H1 (cell line): ENCODE data around the gene TRIM31. TPM values are rescaled to one million over a fixed set of nuclear protein-coding genes. Genes with fewer than 3 reads are reported as not detected.

ENCODE experiments used
- CTCF ChIA-PET: fragments of 300-600 bp; sonication (Branson Sonifier 250); formaldehyde crosslinking; loops from one replicate; lab custom pipeline; 2021; ENCODE audit not compliant: partially characterized antibody; lab: Charles Lee
- POLR2A ChIA-PET: fragments of 300-600 bp; sonication (Branson Sonifier 250); formaldehyde crosslinking; loops from one replicate; lab custom pipeline; 2021; ENCODE audit warnings: inconsistent platforms; ENCODE audit not compliant: partially characterized antibody; lab: Charles Lee
- DNase-seq, 2 experiments: peaks; one replicate each; pipeline versions ENCODE4 v3.0.0 to v3.0.0-alpha.2; 2010 to 2022; ENCODE audit warnings: low spot score in 2 of 2, low read depth in 1 of 2, mixed read lengths in 1 of 2
- FAIRE-seq: peaks from 2 replicates; lab custom pipeline; 2011; peaks lifted over from hg19 to GRCh38; lab: Jason Lieb, UNC
- H2AFZ ChIP-seq: 2 replicates; pipeline ENCODE4 v1.8.1; 2012; ENCODE audit warnings: low read length, inconsistent platforms
- H2AK5ac ChIP-seq: 2 replicates; pipeline ENCODE4 v1.6.1; 2013; ENCODE audit warnings: low read depth, low read length
- H2BK120ac ChIP-seq: replicated peaks from 2 replicates; pipeline ENCODE3; 2013; ENCODE audit warnings: low read depth, low read length, inconsistent platforms
- H2BK12ac ChIP-seq: 2 replicates; pipeline ENCODE4 v1.6.1; 2013; ENCODE audit warnings: low read depth, low read length
- H2BK15ac ChIP-seq: 2 replicates; pipeline ENCODE4 v1.6.1; 2013; ENCODE audit warnings: low read length
- H2BK20ac ChIP-seq: 2 replicates; pipeline ENCODE4 v1.6.1; 2013; ENCODE audit warnings: low read length
- H2BK5ac ChIP-seq: 2 replicates; pipeline ENCODE4 v1.6.1; 2013; ENCODE audit warnings: low read depth, low read length
- H3K14ac ChIP-seq: 2 replicates; pipeline ENCODE4 v1.6.1; 2013; ENCODE audit warnings: inconsistent platforms; ENCODE audit not compliant: insufficient read length
- H3K18ac ChIP-seq: 2 replicates; pipeline ENCODE4 v1.6.1; 2013; ENCODE audit warnings: low read length; ENCODE audit errors: extremely low read depth
- H3K23ac ChIP-seq: 2 replicates; pipeline ENCODE4 v1.6.1; 2013; ENCODE audit warnings: inconsistent platforms; ENCODE audit not compliant: insufficient read length
- H3K23me2 ChIP-seq: 2 replicates; pipeline ENCODE4 v1.6.1; 2013; ENCODE audit warnings: low read depth, low read length
- H3K27ac ChIP-seq: 2 replicates; pipeline ENCODE4 v1.6.1; 2011; ENCODE audit warnings: low read depth, low read length, inconsistent platforms
- H3K27me3 ChIP-seq, 4 experiments: replicated peaks in 1 of 4; 1 replicate in 1 of 4; 2 replicates in 3 of 4; pipeline versions ENCODE4 v1.6.1 to v1.8.1; 2011 to 2013; ENCODE audit warnings: low read length in 3 of 4, mild to moderate bottlenecking in 3 of 4, inconsistent platforms in 2 of 4, mixed read lengths in 2 of 4, moderate library complexity in 1 of 4; ENCODE audit not compliant: control insufficient read depth in 3 of 4, insufficient read depth in 3 of 4; ENCODE audit errors: extremely low read depth in 1 of 4
- H3K36me3 ChIP-seq, 4 experiments: 2 replicates each; pipeline versions ENCODE4 v1.6.1 to v1.8.1; 2011 to 2013; ENCODE audit warnings: mild to moderate bottlenecking in 4 of 4, low read length in 3 of 4, moderate library complexity in 2 of 4, control low read depth in 1 of 4, inconsistent platforms in 1 of 4; ENCODE audit not compliant: insufficient read depth in 4 of 4, control insufficient read depth in 2 of 4
- H3K4ac ChIP-seq: replicated peaks from 2 replicates; pipeline ENCODE3; 2013; ENCODE audit warnings: low read length, low read depth, mixed read lengths, inconsistent platforms; ENCODE audit not compliant: insufficient read length
- H3K4me1 ChIP-seq, 4 experiments: replicated peaks in 1 of 4; 1 replicate in 1 of 4; 2 replicates in 3 of 4; pipeline versions ENCODE4 v1.6.1 to v1.8.1; 2011 to 2013; ENCODE audit warnings: low read length in 3 of 4, inconsistent platforms in 2 of 4, mixed read lengths in 1 of 4; ENCODE audit not compliant: insufficient read depth in 4 of 4, control insufficient read depth in 3 of 4
- H3K4me2 ChIP-seq, 2 experiments: 2 replicates each; pipeline versions ENCODE4 v1.6.1 to v1.8.1; 2011 to 2013; ENCODE audit warnings: low read depth in 2 of 2, low read length in 2 of 2, control low read depth in 1 of 2, inconsistent platforms in 1 of 2, mild to moderate bottlenecking in 1 of 2; ENCODE audit not compliant: insufficient read depth in 1 of 2
- H3K4me3 ChIP-seq, 4 experiments: fragments of 200-600, 300-600 bp in 1 of 4; sonication (generic), shearing (Covaris generic), sonication (Bioruptor Twin) in 1 of 4; 2 replicates each; pipeline versions ENCODE4 v1.5.1 to v1.8.1; 2011 to 2016; ENCODE audit warnings: low read length in 4 of 4, low read depth in 3 of 4, control low read depth in 2 of 4, inconsistent platforms in 2 of 4, mild to moderate bottlenecking in 2 of 4, mixed read lengths in 1 of 4, moderate library complexity in 1 of 4; ENCODE audit not compliant: insufficient read depth in 2 of 4; ENCODE audit errors: extremely low read depth in 1 of 4
- H3K56ac ChIP-seq: replicated peaks from 2 replicates; pipeline ENCODE3; 2013; ENCODE audit warnings: low read depth, mild to moderate bottlenecking, mixed read lengths, low read length, inconsistent platforms; ENCODE audit not compliant: insufficient read length
- H3K79me1 ChIP-seq: 2 replicates; pipeline ENCODE4 v1.6.1; 2013; ENCODE audit warnings: low read depth, low read length, control low read depth
- H3K79me2 ChIP-seq, 2 experiments: 2 replicates each; pipeline versions ENCODE4 v1.6.1 to v1.8.1; 2012 to 2013; ENCODE audit warnings: low read length in 2 of 2, mild to moderate bottlenecking in 2 of 2, inconsistent platforms in 1 of 2; ENCODE audit not compliant: insufficient read depth in 2 of 2, control insufficient read depth in 1 of 2
- H3K9ac ChIP-seq, 4 experiments: replicated peaks in 1 of 4; 1 replicate in 1 of 4; 2 replicates in 3 of 4; pipeline versions ENCODE4 v1.6.1 to v1.8.1; 2011 to 2013; ENCODE audit warnings: low read depth in 3 of 4, low read length in 3 of 4, control low read depth in 2 of 4, mild to moderate bottlenecking in 2 of 4, moderate library complexity in 2 of 4, inconsistent platforms in 1 of 4; ENCODE audit errors: extremely low read depth in 1 of 4
- H3K9me3 ChIP-seq, 2 experiments: 2 replicates each; pipeline versions ENCODE4 v1.6.1 to v1.8.1; 2012 to 2013; ENCODE audit warnings: mild to moderate bottlenecking in 2 of 2, moderate library complexity in 2 of 2, control low read depth in 1 of 2, inconsistent platforms in 1 of 2, low read depth in 1 of 2, low read length in 1 of 2, mixed read lengths in 1 of 2; ENCODE audit not compliant: insufficient read depth in 2 of 2
- H4K20me1 ChIP-seq, 2 experiments: replicated peaks in 1 of 2; 2 replicates each; pipeline versions ENCODE3 to v1.8.1; 2011 to 2013; ENCODE audit warnings: inconsistent platforms in 2 of 2, low read length in 2 of 2, mild to moderate bottlenecking in 1 of 2; ENCODE audit not compliant: insufficient read depth in 2 of 2, control insufficient read depth in 1 of 2
- H4K5ac ChIP-seq: 2 replicates; pipeline ENCODE4 v1.6.1; 2013; ENCODE audit warnings: low read length, low read depth, mixed read lengths, inconsistent platforms; ENCODE audit not compliant: insufficient read length
- H4K8ac ChIP-seq: 2 replicates; pipeline ENCODE4 v1.8.0; 2013; ENCODE audit warnings: mild to moderate bottlenecking, moderate library complexity, low read length, inconsistent platforms; ENCODE audit not compliant: insufficient read depth; ENCODE audit errors: extremely low read depth
- H4K91ac ChIP-seq: replicated peaks from 2 replicates; pipeline ENCODE3; 2013; ENCODE audit warnings: low read length, mixed read lengths, inconsistent platforms; ENCODE audit not compliant: insufficient read length
- BCL11A ChIP-seq, 2 experiments: IDR thresholded peaks; one replicate each; pipeline ENCODE4 v1.6.1; 2011; ENCODE audit warnings: low read depth in 2 of 2, low read length in 2 of 2, mild to moderate bottlenecking in 2 of 2
- BRCA1 ChIP-seq: IDR thresholded peaks from 2 replicates; pipeline ENCODE4 v1.6.1; 2012; ENCODE audit warnings: low read depth, low read length, improper control_type of control experiment
- GABPA ChIP-seq: IDR thresholded peaks from 2 replicates; pipeline ENCODE4 v1.6.1; 2011; ENCODE audit warnings: mild to moderate bottlenecking, low read length, moderate library complexity, borderline replicate concordance; ENCODE audit not compliant: insufficient read depth
- MAFK ChIP-seq: IDR thresholded peaks from 2 replicates; pipeline ENCODE4 v1.6.1; 2012; ENCODE audit warnings: low read depth, mild to moderate bottlenecking, improper control_type of control experiment, low read length
- POLR2AphosphoS5 ChIP-seq: IDR thresholded peaks from 2 replicates; pipeline ENCODE4 v1.6.1; 2011; ENCODE audit warnings: low read depth, low read length
- POU5F1 ChIP-seq: IDR thresholded peaks from 2 replicates; pipeline ENCODE4 v1.6.1; 2011; ENCODE audit warnings: low read depth, mild to moderate bottlenecking, low read length, moderate library complexity
- RFX5 ChIP-seq: IDR thresholded peaks from 2 replicates; pipeline ENCODE4 v1.6.1; 2011; ENCODE audit warnings: low read depth, low read length, improper control_type of control experiment, borderline replicate concordance
- SIRT6 ChIP-seq: IDR thresholded peaks from one replicate; pipeline ENCODE4 v1.7.1; 2012; ENCODE audit warnings: low read length, inconsistent platforms
- SP2 ChIP-seq: IDR thresholded peaks from 2 replicates; pipeline ENCODE4 v1.6.1; 2012; ENCODE audit warnings: mild to moderate bottlenecking, low read length, inconsistent platforms
- SRF ChIP-seq: IDR thresholded peaks from 2 replicates; pipeline ENCODE4 v1.6.1; 2011; ENCODE audit warnings: mild to moderate bottlenecking, low read depth, low read length, moderate library complexity
- SUZ12 ChIP-seq: fragments of 200-600 bp; sonication (generic); IDR thresholded peaks from 2 replicates; pipeline ENCODE4 v1.6.1; 2012; ENCODE audit warnings: mild to moderate bottlenecking, inconsistent platforms, low read length, moderate library complexity, mixed read lengths
- TBP ChIP-seq: IDR thresholded peaks from 2 replicates; pipeline ENCODE4 v1.6.1; 2011; ENCODE audit warnings: low read depth, low read length, improper control_type of control experiment
- TCF12 ChIP-seq: IDR thresholded peaks from 2 replicates; pipeline ENCODE4 v1.6.1; 2011; ENCODE audit warnings: low read depth, mild to moderate bottlenecking, low read length
- WGBS, 2 experiments: shearing (Covaris generic) in 1 of 2; methylation state at CpG; one replicate each; pipeline versions ENCODE4 v1.1.6 to v1.1.7; 2013 to 2015; ENCODE audit warnings: low lambda C conversion rate in 2 of 2, mixed read lengths in 2 of 2, inconsistent platforms in 1 of 2, low coverage in 1 of 2, missing lambda C conversion rate in 1 of 2; ENCODE audit not compliant: insufficient replicate concordance in 2 of 2, insufficient coverage in 1 of 2, insufficient read length in 1 of 2; ENCODE audit errors: extremely low coverage in 1 of 2, missing lambda C conversion rate in 1 of 2; 5-methylcytosine and 5-hydroxymethylcytosine counted together
- polyA plus RNA-seq, 7 experiments: library from polyadenylated mRNA; depleted of rRNA in 3 of 7; stranded (reverse) in 5 of 7; unstranded in 2 of 7; fragments of >200 nt in 5 of 7; fragments of 200-250 nt in 2 of 7; gene quantifications; 1 replicate in 5 of 7; 2 replicates in 1 of 7; 4 replicates in 1 of 7; pipeline versions ENCODE4 v1.2.1 to v1.2.3, GENCODE V29; 2011 to 2013; ENCODE audit warnings: missing spikeins in 2 of 7, mixed read lengths in 2 of 7
- total RNA-seq: library from RNA; stranded (reverse); fragmentation: NEBNext Ultra II Directional; extraction: Animal tissue kit (Norgen Biotek cat#: 25700); gene quantifications from 2 replicates; pipeline ENCODE4 v1.2.1, GENCODE V29; 2021

The TRIM31 gene
- total and polyA plus RNA-seq, 2 of the 8 experiments (the other 6 are each of a cell fraction or from before 2014, with no cell fraction given), result not detected

DNA sequence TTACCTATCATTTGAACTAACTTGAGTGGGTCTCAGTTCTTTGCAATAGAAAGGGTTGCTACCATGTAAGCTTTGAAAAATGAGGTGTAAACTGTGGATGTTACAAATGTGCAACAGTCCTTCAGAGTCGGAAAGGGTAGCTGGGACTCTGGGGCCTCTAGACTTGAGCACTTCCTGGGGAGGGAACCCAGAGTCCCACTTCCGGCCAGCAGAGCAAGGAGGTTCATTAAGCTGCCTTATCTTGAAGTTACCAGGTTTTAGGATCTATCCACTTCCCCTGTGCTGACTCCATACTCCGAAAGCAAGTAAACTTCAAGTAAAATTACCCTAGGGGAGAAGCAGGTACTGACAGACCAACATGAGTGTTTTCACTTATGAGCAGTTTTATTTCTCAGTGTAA, 38.7 kb upstream of the TRIM31 start:
- no peak for FAIRE-seq
- POLR2A ChIA-PET, result no interaction called here
- H3K36me3 ChIP-seq, result no peaks in the 10 kb centered on the region

More for the DNA sequence above, 38.7 kb upstream of the TRIM31 start:
- no peak overlapping the region for H3K4me3 ChIP-seq
- no peak overlapping the region for H4K8ac ChIP-seq
- no peak for TF ChIP-seq BCL11A (IDR thresholded peaks at IDR 0.05; ENCODE audit: low read depth in 2 of 2, low read length in 2 of 2)
- TF ChIP-seq SP2, result no peak
- no peak for TF ChIP-seq GABPA
- no peak for TF ChIP-seq POU5F1
- TF ChIP-seq POLR2AphosphoS5, result no peak
- no peak for TF ChIP-seq RFX5
- no peak for TF ChIP-seq TBP
- no peak for TF ChIP-seq SIRT6
- no peak for TF ChIP-seq BRCA1
- no peak for TF ChIP-seq MAFK
- TF ChIP-seq TCF12, result no peak
- no peak for TF ChIP-seq SRF
- TF ChIP-seq SUZ12, result no peak
- TF ChIP-seq, all 59 proteins: peak for 0
- Histone ChIP-seq H4K20me1 (no peaks in the 10 kb centered on the region), H3K9ac (no peak overlapping the region), H3K23me2 (peaks cover 2% of the 10 kb centered on the region; the same call in 1 of the 2 replicates), H3K4me1 (no peaks in the 10 kb centered on the region), H2BK20ac (no peak overlapping the region), H3K18ac (no peak overlapping the region), H3K14ac (no peak overlapping the region), H2BK12ac (no peak overlapping the region), H3K4ac (no peak overlapping the region), H2AK5ac (no peak overlapping the region), H3K56ac (no peak overlapping the region), H3K23ac (no peak overlapping the region), H2BK120ac (no peak overlapping the region), H2BK5ac (no peak overlapping the region), H4K5ac (no peak overlapping the region), H3K9me3 (no peaks in the 10 kb centered on the region), H3K79me1 (no peaks in the 10 kb centered on the region), H2BK15ac (no peak overlapping the region), H3K27ac (no peak overlapping the region), H3K27me3 (peaks cover 0 to 2% (median 0%) of the 10 kb centered on the region in 4 experiments; a peak in 3 of 7 replicates), H3K4me2 (no peak overlapping the region), H2AFZ (no peak overlapping the region), H3K79me2 (no peaks in the 10 kb centered on the region), H4K91ac (no peak overlapping the region)
- no peak for DNase-seq
- 79% methylated on average over 3 of the region's 3 CpGs; no CpG with 5 or more reads in 1 of the 2 experiments for WGBS, 2 experiments
- CTCF ChIA-PET, result interaction anchor here (0.6 to 6.9 kb wide), 2 partner anchors 11 to 20 kb away, joined by 3 to 50 read pairs; no protein-coding TSS in a partner anchor
